Panc1 (cell line): Measurements from ENCODE around the gene TADA3. TPM values are rescaled to one million over a fixed set of nuclear protein-coding genes. Genes with fewer than 3 reads are reported as not detected.

Source experiments
- ATAC-seq: fragments of 200-7000 bp; cut with Tn5 transposase; 2 replicates; pipeline ENCODE4 v1.9.1; 2020; ENCODE audit warnings: mild to moderate bottlenecking, moderate library complexity
- BruUV-seq: library from RNA; stranded (reverse); fragments of 400-500 nt; replicated peaks from 2 replicates; lab custom pipeline; 2021; lab: Mats Ljungman, UMichigan
- CTCF ChIA-PET: fragments of 300-600 bp; sonication (Branson Sonifier 250); formaldehyde crosslinking; loops from one replicate; lab custom pipeline; 2022; ENCODE audit warnings: antibody characterized with exemption; lab: Charles Lee
- POLR2A ChIA-PET: fragments of 300-600 bp; sonication (Branson Sonifier 250); formaldehyde crosslinking; loops from one replicate; lab custom pipeline; 2022; ENCODE audit warnings: antibody characterized with exemption; lab: Charles Lee
- DNase-seq: peaks from one replicate; pipeline ENCODE4 v3.0.0-alpha.2; 2010; ENCODE audit warnings: low read depth, low spot score
- H3K27ac ChIP-seq: 2 replicates; pipeline ENCODE4 v1.5.1; 2011; ENCODE audit warnings: mild to moderate bottlenecking, low read length, inconsistent platforms
- H3K27me3 ChIP-seq: fragments of 200-500 bp; sonication (Bioruptor generic); 2 replicates; pipeline ENCODE4 v1.6.0; 2014; ENCODE audit warnings: low read length, inconsistent platforms; ENCODE audit not compliant: control insufficient read depth, insufficient read depth
- H3K36me3 ChIP-seq: fragments of 200-500 bp; sonication (Bioruptor generic); 2 replicates; pipeline ENCODE4 v1.5.1; 2014; ENCODE audit warnings: inconsistent platforms, mild to moderate bottlenecking, low read length, moderate library complexity; ENCODE audit not compliant: control insufficient read depth, insufficient read depth
- H3K4me1 ChIP-seq: 2 replicates; pipeline ENCODE4 v1.5.1; 2011; ENCODE audit warnings: inconsistent platforms, mild to moderate bottlenecking, low read length, moderate library complexity; ENCODE audit not compliant: control insufficient read depth, insufficient read depth
- H3K4me3 ChIP-seq, 2 experiments: 2 replicates each; pipeline ENCODE4 v1.5.1; 2011 to 2012; ENCODE audit warnings: low read depth in 2 of 2, low read length in 2 of 2, mild to moderate bottlenecking in 2 of 2, inconsistent platforms in 1 of 2, moderate library complexity in 1 of 2
- H3K9me3 ChIP-seq: fragments of 200-500 bp; sonication (Bioruptor generic); 2 replicates; pipeline ENCODE4 v1.5.1; 2014; ENCODE audit warnings: low read depth, mild to moderate bottlenecking, inconsistent platforms, low read length, moderate library complexity; ENCODE audit not compliant: control insufficient read depth, insufficient read depth
- CTCF ChIP-seq: fragments of 450-650 bp; IDR thresholded peaks from 2 replicates; pipeline ENCODE4 v1.5.1; 2017; ENCODE audit warnings: mild to moderate bottlenecking
- POLR2AphosphoS5 ChIP-seq: IDR thresholded peaks from 2 replicates; pipeline ENCODE4 v1.6.1; 2012; ENCODE audit warnings: mild to moderate bottlenecking, low read depth, low read length, moderate library complexity
- REST ChIP-seq, 2 experiments: IDR thresholded peaks; 2 replicates each; pipeline ENCODE4 v1.6.1; 2011 to 2012; ENCODE audit warnings: low read depth in 2 of 2, control low read depth in 1 of 2, low read length in 1 of 2, mild to moderate bottlenecking in 1 of 2, moderate library complexity in 1 of 2; ENCODE audit not compliant: insufficient read depth in 1 of 2
- SIN3A ChIP-seq: IDR thresholded peaks from 2 replicates; pipeline ENCODE4 v1.6.1; 2012; ENCODE audit warnings: low read depth, mild to moderate bottlenecking, low read length, moderate library complexity, borderline replicate concordance; ENCODE audit not compliant: insufficient read depth
- TCF7L2 ChIP-seq: IDR thresholded peaks from 2 replicates; pipeline ENCODE4 v1.6.1; 2011; ENCODE audit warnings: mild to moderate bottlenecking, low read depth, low read length, inconsistent platforms
- in situ Hi-C: cut with HindIII; loops from 2 replicates; pipeline ENCODE4 v1.10.0; 2016; ENCODE audit warnings: low sequenced_read_pairs, low pct_unique_long_range_greater_than_20kb
- intact Hi-C: fragments of 100-400 bp; cut with micrococcal nuclease; formaldehyde crosslinking; loops from one replicate; pipeline ENCODE4 v1.10.0; 2022; ENCODE audit not compliant: unreplicated experiment
- total RNA-seq: library from RNA; stranded (reverse); gene quantifications from one replicate; pipeline ENCODE4 v1.2.1, GENCODE V29; 2021; ENCODE audit not compliant: unreplicated experiment

The TADA3 gene
- total RNA-seq, 1 experiment from 2014 or later: 61.3 TPM

- Histone ChIP-seq H3K4me3 (no peak overlapping the region), H3K36me3 (no peaks in the 10 kb centered on the region), H3K27me3 (no peaks in the 10 kb centered on the region), H3K4me1 (no peaks in the 10 kb centered on the region), H3K9me3 (no peaks in the 10 kb centered on the region), H3K27ac (no peak overlapping the region)
- no peak for DNase-seq
- BruUV-seq: no TSS peak
- CTCF ChIA-PET: no interaction called here
- no peak for TF ChIP-seq CTCF
- POLR2A ChIA-PET: interaction anchor here (0.6 kb wide), 1 partner anchor 13 kb away, joined by 3 read pairs; the partner anchor contains the start of gene ARPC4
- in situ Hi-C loops (no loop called here), intact Hi-C loops (no loop called here)
- no peak for ATAC-seq
Observed at GRCh38 chr3:9780458-9780812, 11.8 kb downstream of the TADA3 start.

- Histone ChIP-seq H3K27ac (no peak overlapping the region), H3K27me3 (no peaks in the 10 kb centered on the region), H3K9me3 (no peaks in the 10 kb centered on the region), H3K4me3 (no peak overlapping the region), H3K4me1 (no peaks in the 10 kb centered on the region), H3K36me3 (no peaks in the 10 kb centered on the region)
- ChIA-PET POLR2A (interaction anchor here (0.6 kb wide), 1 partner anchor 13 kb away, joined by 3 read pairs; the partner anchor contains the start of gene ARPC4), CTCF (no interaction called here)
- BruUV-seq: TSS peak; percentile 67
- ATAC-seq: 0 out of 2 replicates have a peak, but pooled peaks have one; percentile 19
- in situ Hi-C loops: no loop called here
- DNase-seq: no peak
- TF ChIP-seq CTCF: no peak
- TF ChIP-seq REST (IDR thresholded peaks at IDR 0.05; ENCODE audit: insufficient read depth in 1 of 2, low read depth in 2 of 2, low read length in 1 of 2): no peak
- TF ChIP-seq SIN3A: no peak
- TF ChIP-seq TCF7L2: no peak
- no peak for TF ChIP-seq POLR2AphosphoS5
- intact Hi-C loops: no loop called here
Observed at GRCh38 chr3:9779721-9780457, 12.4 kb downstream of the TADA3 start.
